Gastrocnemius medialis (tissue), 4 donors: Measurements from ENCODE around the gene GPATCH8. TPM values are rescaled to one million over a fixed set of nuclear protein-coding genes. Genes with fewer than 3 reads are reported as not detected.

Experiments used
- ATAC-seq, 2 donors: fragments of 150-250 bp; one replicate each; pipeline ENCODE4 v1.9.1; 2016
- DNase-seq, 2 donors: peaks; one replicate each; pipeline ENCODE4 v3.0.0-alpha.2; 2019
- H3K27ac ChIP-seq, 4 donors: fragments of 200-600 bp; sonication (generic); 1 replicate in 1 of 4; 2 replicates in 3 of 4; pipeline ENCODE4 v1.5.1; 2016 to 2018; ENCODE audit warnings: mild to moderate bottlenecking in 2 of 4, moderate library complexity in 1 of 4
- H3K27me3 ChIP-seq, 3 donors: fragments of 200-600 bp; sonication (generic) in 2 of 3; 1 replicate in 1 of 3; 2 replicates in 2 of 3; pipeline versions ENCODE4 v1.5.1 to v1.6.0; 2016 to 2019; ENCODE audit warnings: mild to moderate bottlenecking in 1 of 3, moderate library complexity in 1 of 3
- H3K36me3 ChIP-seq, 2 donors: fragments of 200-600 bp; sonication (generic) in 1 of 2; one replicate each; pipeline ENCODE4 v1.5.1; 2017 to 2018
- H3K4me1 ChIP-seq, 2 donors: fragments of 200-600 bp; sonication (generic) in 1 of 2; one replicate each; pipeline ENCODE4 v1.5.1; 2016 to 2017; ENCODE audit warnings: mild to moderate bottlenecking in 2 of 2
- H3K4me3 ChIP-seq, 4 donors: fragments of 200-600 bp; sonication (generic) in 3 of 4; 1 replicate in 1 of 4; 2 replicates in 3 of 4; pipeline ENCODE4 v1.5.1; 2016 to 2019; ENCODE audit warnings: mild to moderate bottlenecking in 2 of 4
- H3K9me3 ChIP-seq, 3 donors: fragments of 200-600 bp; sonication (generic) in 2 of 3; 1 replicate in 1 of 3; 2 replicates in 2 of 3; pipeline ENCODE4 v1.5.1; 2016 to 2019
- POLR2A ChIP-seq, 2 donors: fragments of 450-650 bp; IDR thresholded peaks; one replicate each; pipeline ENCODE4 v1.6.1; 2017; ENCODE audit warnings: antibody characterized with exemption in 2 of 2, mild to moderate bottlenecking in 2 of 2, moderate library complexity in 2 of 2
- in situ Hi-C, 4 donors: fragments of 200-750 bp; cut with MboI; loops; one replicate each; pipeline versions ENCODE4 v1.15.0 to v1.8.0; 2017; ENCODE audit warnings: low sequenced_read_pairs in 4 of 4
- intact Hi-C: fragments of 100-400 bp; cut with DNase I; formaldehyde crosslinking; loops from one replicate; pipeline ENCODE4 v1.15.1; 2023; ENCODE audit warnings: low total_unique reads
- total RNA-seq, 4 donors: library from RNA; depleted of rRNA; stranded (reverse); fragments of >200 nt; gene quantifications; one replicate each; pipeline versions ENCODE4 v1.1.0 to v1.2.3, GENCODE V29; 2016
- TF ChIP-seq, protein P1 (sequence below), 5 experiments: fragments of 450-650 bp in 3 of 5; fragments of 200-600 bp in 2 of 5; sonication (generic) in 2 of 5; IDR thresholded peaks in 4 of 5; conservative IDR thresholded peaks in 1 of 5; 1 replicate in 4 of 5; 2 replicates in 1 of 5; pipeline ENCODE4 v1.5.1; 2016 to 2019; ENCODE audit warnings: antibody characterized with exemption in 5 of 5, mild to moderate bottlenecking in 3 of 5, moderate library complexity in 3 of 5

GPATCH8 gene
- total RNA-seq, 4 donors from 2014 or later = 39.9 to 75.1 (median 50.8) TPM

DNA sequence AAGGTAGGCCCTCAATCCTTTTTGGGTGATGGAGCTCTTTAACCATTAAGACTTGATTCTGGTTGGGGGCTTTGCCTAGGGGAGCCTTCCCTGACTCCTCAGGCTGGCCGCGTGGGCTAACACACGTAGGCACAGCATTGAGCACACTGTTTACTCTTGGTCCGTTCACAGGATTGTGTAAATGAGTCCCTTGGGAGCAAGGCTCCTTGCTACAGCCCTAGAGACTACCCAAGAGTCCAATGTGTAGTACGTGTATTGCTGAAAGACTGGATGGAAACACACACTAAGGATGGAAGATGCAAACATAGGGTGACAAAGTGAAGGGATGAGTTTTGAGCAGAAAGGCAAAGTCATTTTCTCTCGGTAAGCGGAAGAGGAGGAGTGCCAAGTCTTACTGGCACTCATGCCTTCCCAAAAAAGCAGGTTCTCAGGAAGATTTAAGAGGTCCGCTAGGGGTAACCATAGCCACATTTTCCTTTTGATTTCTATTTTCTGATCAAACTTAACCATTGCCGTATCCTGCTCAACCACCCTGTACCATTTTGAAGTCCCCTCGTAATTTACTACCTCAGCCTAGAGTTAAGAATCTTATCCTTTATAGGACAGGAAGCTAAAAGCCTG is 112.8 kb downstream of the GPATCH8 start:
- Histone ChIP-seq H3K27me3 (peaks cover 8 to 18% (median 16%) of the 10 kb centered on the region in 3 donors), H3K4me3 (no peak overlapping the region), H3K4me1 (peaks cover 6 to 8% of the 10 kb centered on the region in 2 donors), H3K9me3 (no peaks in the 10 kb centered on the region), H3K36me3 (no peaks in the 10 kb centered on the region), H3K27ac (no peak overlapping the region)
- no peak for TF ChIP-seq POLR2A (IDR thresholded peaks at IDR 0.05)
- TF ChIP-seq, protein P1, sequence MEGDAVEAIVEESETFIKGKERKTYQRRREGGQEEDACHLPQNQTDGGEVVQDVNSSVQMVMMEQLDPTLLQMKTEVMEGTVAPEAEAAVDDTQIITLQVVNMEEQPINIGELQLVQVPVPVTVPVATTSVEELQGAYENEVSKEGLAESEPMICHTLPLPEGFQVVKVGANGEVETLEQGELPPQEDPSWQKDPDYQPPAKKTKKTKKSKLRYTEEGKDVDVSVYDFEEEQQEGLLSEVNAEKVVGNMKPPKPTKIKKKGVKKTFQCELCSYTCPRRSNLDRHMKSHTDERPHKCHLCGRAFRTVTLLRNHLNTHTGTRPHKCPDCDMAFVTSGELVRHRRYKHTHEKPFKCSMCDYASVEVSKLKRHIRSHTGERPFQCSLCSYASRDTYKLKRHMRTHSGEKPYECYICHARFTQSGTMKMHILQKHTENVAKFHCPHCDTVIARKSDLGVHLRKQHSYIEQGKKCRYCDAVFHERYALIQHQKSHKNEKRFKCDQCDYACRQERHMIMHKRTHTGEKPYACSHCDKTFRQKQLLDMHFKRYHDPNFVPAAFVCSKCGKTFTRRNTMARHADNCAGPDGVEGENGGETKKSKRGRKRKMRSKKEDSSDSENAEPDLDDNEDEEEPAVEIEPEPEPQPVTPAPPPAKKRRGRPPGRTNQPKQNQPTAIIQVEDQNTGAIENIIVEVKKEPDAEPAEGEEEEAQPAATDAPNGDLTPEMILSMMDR (IDR thresholded peaks at IDR 0.05 in 4 of 5, conservative IDR thresholded peaks at IDR 0.05 in 1 of 5) = no peak
- intact Hi-C loops = no loop called here
- ATAC-seq = no peak
- no peak for DNase-seq
- in situ Hi-C loops = no loop called here

DNA sequence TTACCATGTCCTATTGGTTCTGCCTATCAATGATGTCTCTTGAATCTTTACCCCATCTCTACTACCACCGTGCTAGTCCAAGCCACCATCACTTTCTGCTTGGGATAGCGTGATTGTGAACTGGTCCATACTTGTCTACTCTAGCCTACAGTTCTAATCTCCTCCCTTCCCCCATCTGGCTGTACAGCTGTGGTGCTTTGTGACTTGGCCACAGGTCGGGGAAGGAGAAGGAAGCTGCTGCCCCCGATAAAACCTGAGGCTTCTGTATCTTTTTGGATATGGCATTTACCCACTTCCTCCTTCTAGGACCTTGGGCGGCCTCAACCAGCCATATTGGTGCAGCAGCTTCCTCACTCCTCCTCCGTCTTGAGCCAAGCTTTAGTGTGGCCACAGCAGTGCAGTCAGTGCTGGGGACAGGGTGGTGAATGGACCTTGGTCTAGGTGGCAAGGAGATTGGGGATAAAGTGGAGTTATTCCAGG is 113.4 kb downstream of the GPATCH8 start:
- TF ChIP-seq, protein P1 (IDR thresholded peaks at IDR 0.05 in 4 of 5, conservative IDR thresholded peaks at IDR 0.05 in 1 of 5) = no peak
- no peak for TF ChIP-seq POLR2A (IDR thresholded peaks at IDR 0.05)
- intact Hi-C loops = no loop called here
- peaks cover 7 to 14% of the 10 kb centered on the region in 2 donors for H3K4me1 ChIP-seq
- ATAC-seq (no peak), DNase-seq (no peak)
- in situ Hi-C loops = no loop called here
- peaks cover 13 to 22% (median 22%) of the 10 kb centered on the region in 3 donors for H3K27me3 ChIP-seq
- no peak overlapping the region for H3K4me3 ChIP-seq
- H3K9me3 ChIP-seq = no peaks in the 10 kb centered on the region
- no peak overlapping the region for H3K27ac ChIP-seq
- no peaks in the 10 kb centered on the region for H3K36me3 ChIP-seq

- H3K36me3 ChIP-seq = no peaks in the 10 kb centered on the region
- DNase-seq = no peak
- TF ChIP-seq, protein P1 (IDR thresholded peaks at IDR 0.05 in 4 of 5, conservative IDR thresholded peaks at IDR 0.05 in 1 of 5) = no peak
- no peak for TF ChIP-seq POLR2A (IDR thresholded peaks at IDR 0.05)
- peaks cover 12 to 14% of the 10 kb centered on the region in 2 donors for H3K4me1 ChIP-seq
- H3K4me3 ChIP-seq = no peak within 1 kb of the TSS
- peaks cover 17 to 27% (median 27%) of the 10 kb centered on the region in 3 donors for H3K27me3 ChIP-seq
- no peak within 1 kb of the TSS for H3K27ac ChIP-seq
- intact Hi-C loops = no loop called here
- in situ Hi-C loops = no loop called here
- H3K9me3 ChIP-seq = no peaks in the 10 kb centered on the region
- no peak for ATAC-seq
These were observed 113.9 kb downstream of the GPATCH8 start, which contains the start of gene ITGA2B for GRCh38 chr17:44389281-44389680. Gene ITGA2B (minus strand): TSS chr17:44389649. CDS start chr17:44389473, 176 bp downstream.

- intact Hi-C loops (no loop called here), in situ Hi-C loops (no loop called here)
- DNase-seq (no peak), ATAC-seq (no peak)
- Histone ChIP-seq H3K36me3 (no peaks in the 10 kb centered on the region), H3K4me1 (peaks cover 12 to 14% of the 10 kb centered on the region in 2 donors), H3K9me3 (no peaks in the 10 kb centered on the region), H3K27ac (no peak overlapping the region), H3K27me3 (peaks cover 29 to 42% (median 37%) of the 10 kb centered on the region in 3 donors), H3K4me3 (no peak overlapping the region)
- TF ChIP-seq, protein P1 (IDR thresholded peaks at IDR 0.05 in 4 of 5, conservative IDR thresholded peaks at IDR 0.05 in 1 of 5) = no peak
- TF ChIP-seq POLR2A (IDR thresholded peaks at IDR 0.05) = no peak
These were observed 115.4 kb downstream of the GPATCH8 start for GRCh38 chr17:44387804-44388203.
